SW 1271 (cell line): ENCODE data around the gene MYLK2.

ENCODE experiments used
- DNase-seq, 2 experiments: peaks; one replicate each; lab custom pipeline; 2025; lab: John Stamatoyannopoulos, UW

Gene MYLK2

DNA sequence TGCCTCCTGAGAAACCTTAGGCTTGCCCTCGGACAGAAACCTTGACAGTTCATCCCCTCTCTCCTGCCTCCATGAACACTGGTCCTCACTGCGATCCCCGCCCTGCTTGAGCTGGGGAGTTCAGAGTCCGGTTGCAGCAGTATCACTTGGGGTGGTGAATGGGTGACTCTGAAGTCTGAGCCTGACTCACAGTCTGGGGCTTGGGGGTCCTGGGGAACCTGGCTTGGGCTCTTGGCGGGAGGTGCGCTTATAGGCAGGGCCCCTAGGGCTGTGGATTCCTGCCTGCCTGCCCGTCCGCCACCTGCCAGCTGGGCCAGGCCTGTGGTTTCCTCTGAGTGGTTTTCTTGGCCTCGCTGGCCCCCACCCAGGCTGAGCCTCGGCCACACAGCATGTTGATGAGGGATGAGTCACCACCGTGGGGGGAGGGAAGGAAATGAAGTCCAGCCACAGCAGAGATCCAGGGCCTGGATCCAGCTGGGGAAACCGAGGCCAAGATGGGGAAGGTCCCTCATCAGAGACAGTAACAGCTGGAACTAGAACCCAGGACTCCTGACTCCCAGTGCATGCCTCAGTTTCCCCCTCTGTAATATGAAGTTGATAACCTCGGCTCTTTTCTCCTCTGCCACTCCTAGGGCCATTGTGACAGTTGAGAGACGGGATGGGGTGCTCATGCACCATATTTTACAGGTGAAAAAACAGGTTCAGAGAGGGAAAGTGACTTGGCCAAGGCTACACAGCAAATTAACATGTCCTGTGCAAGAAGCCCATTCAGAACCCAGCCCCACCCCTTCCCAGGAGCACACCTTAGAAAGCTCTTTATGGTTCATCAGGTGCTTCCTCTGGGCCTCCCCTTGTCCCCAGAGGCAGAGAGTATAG lies 17.1 kb downstream of the MYLK2 start:
- peak; percentile 85 to 93 for DNase-seq

DNA sequence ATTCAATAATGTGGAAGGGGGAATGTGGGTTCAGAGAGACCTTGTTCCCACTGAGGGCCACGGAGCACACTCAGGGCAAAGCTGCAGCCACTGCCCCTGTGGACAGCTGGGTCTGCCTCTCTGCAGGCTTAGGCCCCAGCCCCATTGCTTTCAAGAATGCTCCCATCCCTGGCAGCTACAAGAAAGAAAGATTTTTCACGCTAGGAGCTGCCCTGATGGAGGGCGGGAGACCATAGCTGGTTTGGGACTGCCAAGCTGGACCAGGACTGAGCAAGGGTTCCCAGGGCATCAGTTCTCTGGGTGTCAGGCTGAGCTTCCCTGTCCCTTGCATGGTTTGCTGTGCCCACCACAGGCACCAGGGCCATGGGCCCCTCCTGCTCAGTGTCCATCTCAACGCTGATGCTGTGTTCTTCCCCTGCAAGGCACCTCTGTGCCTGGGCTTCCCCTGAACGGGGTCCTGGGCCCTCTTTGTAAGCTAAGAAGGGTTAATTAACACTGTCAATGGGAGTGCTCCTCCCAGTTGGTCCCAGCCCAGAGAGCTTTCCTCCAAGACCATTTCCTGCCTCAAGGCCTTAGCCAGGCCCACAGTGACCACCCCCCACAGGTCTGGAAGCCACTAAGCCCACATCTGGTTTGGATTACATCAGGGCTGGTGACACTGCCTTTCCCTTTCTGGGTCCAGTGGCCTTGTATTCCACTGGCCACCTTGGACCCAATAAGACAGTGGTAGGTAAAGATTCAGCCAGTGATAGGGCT lies 17.9 kb downstream of the MYLK2 start:
- DNase-seq = no peak

GRCh38 chr20:31837896-31838397 lies 18.8 kb downstream of the MYLK2 start:
- no peak for DNase-seq

- DNase-seq = no peak
Measured at GRCh38 chr20:31838646-31839292, 19.6 kb downstream of the MYLK2 start.

DNA sequence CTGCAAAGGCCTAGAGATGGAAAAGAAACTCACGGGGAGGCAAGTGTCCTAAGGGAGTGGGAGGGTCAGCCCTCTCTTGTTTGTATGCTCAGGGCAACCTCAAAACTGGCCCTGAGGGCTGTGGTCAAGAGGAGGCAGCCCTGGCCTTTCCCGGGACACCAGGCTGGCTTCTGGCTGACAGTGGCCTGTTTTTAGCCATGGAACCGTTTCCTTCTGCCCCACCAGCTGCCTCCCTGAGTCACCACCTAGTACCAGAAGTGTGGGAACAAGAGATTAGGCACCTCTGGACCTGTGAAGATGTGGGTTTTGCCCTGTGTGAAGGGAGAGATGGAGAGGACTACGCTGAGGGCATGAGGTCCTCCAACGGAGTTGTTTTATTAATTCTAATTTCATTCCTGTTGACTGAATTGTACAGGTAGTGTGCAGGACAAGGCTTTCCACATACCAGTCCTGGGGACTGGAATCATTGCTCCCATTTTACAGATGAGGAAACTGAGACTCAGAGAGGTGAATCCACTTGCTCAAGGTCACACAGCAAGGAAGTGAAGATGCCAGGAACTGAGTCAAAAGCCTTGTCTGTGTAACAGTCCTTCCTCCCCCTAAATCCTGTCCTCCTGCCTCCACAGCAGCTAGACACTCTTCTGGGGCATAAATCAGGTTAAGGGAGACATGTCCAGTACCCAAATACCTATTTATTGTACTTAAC lies 20.8 kb downstream of the MYLK2 start:
- DNase-seq = no peak

DNA sequence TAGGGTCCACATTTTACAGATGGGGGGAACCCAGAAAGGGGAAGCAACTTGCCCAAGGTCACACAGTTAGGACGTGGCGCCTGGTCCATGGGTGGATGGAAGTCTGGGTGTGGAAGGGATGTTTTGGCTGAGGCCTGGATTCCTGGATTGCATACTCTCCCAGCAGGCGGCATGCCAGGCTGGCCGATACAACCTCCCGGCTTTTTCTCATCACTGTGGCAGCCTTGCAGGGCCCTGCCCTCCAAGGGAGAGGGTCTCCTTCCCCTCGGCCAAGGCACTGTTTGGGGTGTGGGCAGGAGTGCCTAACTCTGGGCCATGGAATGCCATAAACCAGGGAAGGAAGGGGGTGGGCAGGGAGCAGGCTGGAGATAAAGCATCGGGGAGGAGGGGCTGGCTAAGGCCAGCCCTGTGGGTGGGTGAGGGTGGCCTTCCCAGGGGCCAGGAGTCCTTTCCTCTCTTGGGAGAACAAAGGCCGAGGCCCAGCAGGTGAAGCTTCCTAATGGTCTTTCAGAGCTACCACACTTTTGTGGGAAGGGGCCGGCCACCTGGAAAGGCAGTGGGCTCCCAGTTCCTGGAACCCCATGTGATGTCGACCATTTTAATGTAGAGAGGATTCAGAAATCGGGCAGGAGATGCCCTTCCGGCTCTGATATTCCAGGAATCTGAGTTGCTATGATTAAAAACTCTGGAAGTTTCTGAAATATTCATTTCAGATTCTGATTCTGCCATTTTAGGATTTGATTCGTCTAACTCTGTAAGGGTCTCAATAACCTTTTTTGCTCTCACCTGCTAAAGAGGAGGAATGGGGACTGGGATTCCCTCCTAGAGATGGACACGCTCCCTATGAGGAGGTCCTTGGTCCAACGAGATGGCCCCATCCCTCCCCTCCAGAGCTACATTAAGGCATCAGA lies 22.0 kb downstream of the MYLK2 start:
- DNase-seq = no peak

DNA sequence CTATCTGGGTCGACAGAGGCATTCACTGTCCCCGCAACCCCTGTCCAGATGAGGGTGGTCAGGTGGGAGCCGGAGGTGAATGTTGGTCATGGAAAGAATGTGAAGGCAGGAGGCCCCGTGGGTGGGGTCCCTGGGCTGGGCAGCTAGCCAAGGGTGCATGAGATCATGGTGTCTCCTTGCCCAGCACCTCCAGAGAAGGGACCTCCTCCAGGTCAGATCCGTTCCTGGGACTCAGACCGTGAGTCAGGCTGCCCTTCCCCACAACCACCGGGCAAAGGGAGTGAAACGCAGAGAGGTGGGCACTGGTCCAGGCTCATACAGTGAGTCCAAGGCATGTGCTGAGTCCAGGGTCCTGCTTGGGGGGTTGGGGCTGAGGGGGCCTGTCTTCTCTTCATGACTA lies 22.8 kb downstream of the MYLK2 start:
- no peak for DNase-seq

DNA sequence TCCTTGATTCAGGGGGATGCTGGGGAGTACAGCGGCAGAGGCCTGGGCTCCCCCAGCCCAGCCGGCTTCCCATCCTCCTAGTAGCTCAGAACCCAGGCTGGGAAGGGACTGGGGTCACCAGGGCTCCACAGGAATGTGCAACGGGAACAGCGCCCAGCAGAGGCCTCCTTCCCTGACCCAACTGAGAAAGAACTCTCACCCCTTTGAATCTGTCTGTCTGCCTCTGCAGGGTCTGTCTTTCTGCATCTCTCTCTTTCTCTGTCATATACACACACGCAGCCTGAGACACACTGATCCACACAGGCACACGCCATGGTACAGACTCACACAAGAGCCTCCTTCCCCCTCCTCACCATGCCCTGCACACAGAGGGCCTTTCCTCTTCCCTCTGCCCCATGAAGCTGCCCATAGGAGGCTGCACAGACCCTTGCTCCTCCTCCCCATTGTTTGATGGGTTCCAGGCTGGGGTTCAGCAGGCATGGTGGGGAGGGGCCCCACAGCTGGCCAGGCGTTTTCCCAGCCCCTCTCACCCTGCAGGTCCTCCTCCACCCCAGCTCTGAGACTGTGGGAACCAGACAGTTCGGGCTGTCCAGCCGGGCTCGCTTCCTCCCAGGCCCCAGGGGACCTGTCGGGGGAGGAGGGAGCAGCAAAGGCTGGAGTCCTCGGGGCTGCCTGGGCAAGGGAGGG lies 23.5 kb downstream of the MYLK2 start:
- DNase-seq = no peak

GRCh38 chr20:31843288-31843687 lies 24.1 kb downstream of the MYLK2 start:
- no peak for DNase-seq

DNA sequence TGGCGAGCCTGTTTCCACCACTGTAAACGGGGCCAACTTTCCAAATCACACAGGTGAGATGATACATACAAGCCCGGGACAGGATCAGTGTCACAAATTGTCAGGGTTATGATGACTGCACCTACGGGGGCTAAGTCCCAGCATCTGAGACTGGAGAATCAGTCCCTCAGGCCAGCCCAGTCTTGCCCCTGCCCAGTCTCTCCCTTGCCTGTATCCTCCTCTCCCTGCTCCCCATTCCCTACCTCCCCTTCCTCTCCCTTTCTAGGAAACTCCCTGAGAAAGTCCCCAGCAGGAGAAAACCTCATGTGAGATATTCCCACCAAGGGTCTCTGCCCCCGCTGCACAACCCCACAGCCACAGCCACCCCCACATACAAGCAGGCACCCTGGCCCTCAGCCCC lies 24.7 kb downstream of the MYLK2 start:
- DNase-seq = no peak

- no peak for DNase-seq
Measured at GRCh38 chr20:31844737-31845299, 25.7 kb downstream of the MYLK2 start.

- DNase-seq = no peak
Measured at GRCh38 chr20:31845300-31845863, 26.2 kb downstream of the MYLK2 start, which contains the start of gene FOXS1. TSS of gene FOXS1 (minus strand) at chr20:31845604. CDS start at chr20:31845542, 62 bp downstream.

DNA sequence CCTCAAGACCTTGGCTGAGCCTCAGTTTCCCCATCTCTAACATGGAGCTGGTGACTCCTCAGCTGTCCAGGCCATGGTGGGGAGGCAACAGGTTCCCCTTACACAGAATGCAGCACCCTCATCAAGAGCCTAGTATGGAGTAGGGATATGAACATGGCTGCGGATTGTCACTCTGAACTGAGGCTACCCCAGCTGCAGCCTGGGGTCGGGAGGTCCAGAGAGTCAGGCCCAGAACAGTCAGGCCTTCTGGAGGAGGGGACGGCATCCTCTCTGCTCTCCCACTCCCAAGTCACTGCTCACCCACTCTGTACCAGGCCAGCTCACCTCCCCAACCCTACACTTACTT lies 27.6 kb downstream of the MYLK2 start:
- DNase-seq = no peak

DNA sequence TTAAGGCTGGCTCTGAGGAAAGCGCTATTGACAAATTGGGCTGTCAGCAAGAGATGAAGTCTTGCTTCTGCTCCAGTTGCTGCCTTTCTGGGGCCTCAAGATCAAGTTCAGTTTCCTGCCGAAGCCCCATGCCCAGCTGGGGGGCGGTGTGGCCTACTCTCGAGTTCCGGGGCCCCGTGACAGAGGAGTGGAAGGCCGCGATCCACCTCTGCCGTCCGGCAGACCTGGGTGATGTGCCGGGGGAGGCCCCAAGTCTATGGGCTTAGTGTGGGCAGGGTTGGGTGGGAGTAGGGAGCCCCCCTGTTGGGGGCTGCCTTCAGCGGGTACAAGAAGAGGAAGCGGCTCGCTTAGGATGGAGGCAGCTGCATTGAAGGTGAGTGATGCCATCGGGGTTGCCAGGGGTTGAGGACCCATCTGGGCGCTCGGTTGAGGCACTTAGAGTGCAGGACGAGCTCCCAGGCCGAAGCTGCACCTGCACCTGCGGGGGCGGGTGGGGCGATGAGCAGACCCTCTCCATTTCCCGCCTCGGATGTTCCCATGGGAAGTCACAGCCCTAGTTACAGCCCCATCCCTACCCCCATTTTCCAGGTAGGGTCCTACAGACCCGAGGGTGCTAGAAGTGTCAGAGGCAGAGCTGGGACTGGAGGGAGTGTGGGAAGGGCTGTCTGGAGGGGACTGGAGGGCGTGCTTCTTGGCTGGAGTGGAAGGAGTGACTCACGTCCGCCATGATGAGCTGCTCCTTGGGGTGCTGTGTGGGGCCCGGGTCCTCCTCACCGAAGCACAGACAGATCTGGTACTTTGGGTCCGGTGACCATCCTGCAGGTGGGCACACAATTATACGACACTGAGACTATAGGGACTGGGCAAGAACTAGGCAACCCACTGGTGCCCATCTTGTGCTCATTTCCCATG lies 29.2 kb downstream of the MYLK2 start:
- DNase-seq = no peak

DNA sequence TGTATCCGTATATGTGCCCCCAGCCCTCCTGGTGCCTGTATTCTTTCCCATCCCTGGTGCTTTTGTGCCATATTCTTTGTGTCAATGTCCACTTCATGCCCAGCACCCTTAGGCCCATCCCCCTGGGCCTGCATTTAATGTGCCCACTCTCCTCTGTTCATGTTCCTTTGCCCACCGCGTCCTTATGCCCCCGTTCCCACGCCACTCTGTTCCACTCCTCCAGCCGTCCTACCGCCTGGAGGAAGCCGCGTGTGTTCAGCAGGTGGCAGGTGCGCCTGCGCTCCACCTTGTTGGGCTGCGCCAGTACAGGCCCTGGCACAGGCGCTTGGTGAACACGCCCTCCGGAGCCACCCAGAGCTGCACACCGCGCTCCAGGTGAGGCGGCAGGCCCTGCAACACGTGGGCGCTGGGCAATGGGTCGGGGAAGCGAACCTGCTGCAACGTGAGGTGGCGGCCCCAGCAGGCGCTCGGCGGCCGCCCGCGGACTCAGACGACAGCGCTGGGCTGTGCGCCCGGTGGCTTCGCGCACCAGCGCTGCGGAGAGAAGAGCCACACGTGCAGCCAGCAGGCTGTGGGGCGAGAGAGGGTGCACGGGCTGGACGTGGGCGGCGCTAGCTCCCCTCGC lies 30.3 kb downstream of the MYLK2 start:
- no peak for DNase-seq

- DNase-seq = no peak
Measured at GRCh38 chr20:31851240-31851955, 32.2 kb downstream of the MYLK2 start.

- no peak for DNase-seq
Measured at GRCh38 chr20:31853481-31853880, 34.3 kb downstream of the MYLK2 start.
